Mesendoderm (in vitro differentiated cells): ENCODE measurements around the gene CA10.

Experiments
- DNase-seq: peaks from one replicate; pipeline ENCODE4 v3.0.0; 2013
- H2AK5ac ChIP-seq: 2 replicates; pipeline ENCODE4 v1.6.1; 2013; ENCODE audit warnings: low read length, inconsistent platforms
- H2BK120ac ChIP-seq: 2 replicates; pipeline ENCODE4 v1.6.1; 2013; ENCODE audit warnings: low read depth, mild to moderate bottlenecking, low read length, moderate library complexity, mixed read lengths
- H2BK15ac ChIP-seq: replicated peaks from 2 replicates; pipeline ENCODE4 v1.6.1; 2013; ENCODE audit warnings: low read depth, mild to moderate bottlenecking, moderate library complexity
- H2BK5ac ChIP-seq: 2 replicates; pipeline ENCODE4 v1.6.1; 2013; ENCODE audit warnings: low read length, inconsistent platforms
- H3K18ac ChIP-seq: 2 replicates; pipeline ENCODE4 v1.6.1; 2013; ENCODE audit warnings: mild to moderate bottlenecking, low read length, mixed read lengths
- H3K23ac ChIP-seq: one replicate; pipeline ENCODE4 v1.6.1; 2013; ENCODE audit warnings: low read length
- H3K27ac ChIP-seq: 2 replicates; pipeline ENCODE4 v1.5.1; 2013; ENCODE audit warnings: low read depth, mild to moderate bottlenecking, inconsistent platforms, low read length, moderate library complexity
- H3K27me3 ChIP-seq: 2 replicates; pipeline ENCODE4 v1.6.1; 2013; ENCODE audit warnings: low read length, control low read depth, mild to moderate bottlenecking, inconsistent platforms; ENCODE audit not compliant: insufficient read depth, poor library complexity
- H3K36me3 ChIP-seq: 2 replicates; pipeline ENCODE4 v1.6.1; 2013; ENCODE audit warnings: low read length, inconsistent platforms; ENCODE audit not compliant: control insufficient read depth, insufficient read depth
- H3K4ac ChIP-seq: one replicate; pipeline ENCODE4 v1.6.1; 2013; ENCODE audit warnings: low read depth, mild to moderate bottlenecking, low read length, moderate library complexity
- H3K4me1 ChIP-seq: 2 replicates; pipeline ENCODE4 v1.6.1; 2013; ENCODE audit warnings: low read depth, low read length, inconsistent platforms; ENCODE audit not compliant: control insufficient read depth
- H3K4me2 ChIP-seq: 2 replicates; pipeline ENCODE4 v1.6.1; 2013; ENCODE audit warnings: low read length
- H3K4me3 ChIP-seq: 2 replicates; pipeline ENCODE4 v1.5.1; 2013; ENCODE audit warnings: mild to moderate bottlenecking, low read length
- H3K56ac ChIP-seq: one replicate; pipeline ENCODE4 v1.6.1; 2013; ENCODE audit warnings: low read length
- H3K79me1 ChIP-seq: 2 replicates; pipeline ENCODE4 v1.6.1; 2013; ENCODE audit warnings: low read length, inconsistent platforms
- H3K79me2 ChIP-seq: 2 replicates; pipeline ENCODE4 v1.6.1; 2013; ENCODE audit warnings: mild to moderate bottlenecking, low read length; ENCODE audit not compliant: control insufficient read depth, insufficient read depth
- H3K9ac ChIP-seq: 2 replicates; pipeline ENCODE4 v1.6.1; 2013; ENCODE audit warnings: low read length, inconsistent platforms
- H4K5ac ChIP-seq: one replicate; pipeline ENCODE4 v1.6.1; 2013; ENCODE audit warnings: low read length
- H4K8ac ChIP-seq: one replicate; pipeline ENCODE4 v1.6.1; 2013; ENCODE audit warnings: low read depth, mild to moderate bottlenecking, control low read depth, low read length, moderate library complexity
- WGBS: extraction: QIAGEN DNeasy Blood & Tissue Kit; methylation state at CpG from one replicate; pipeline ENCODE4 v1.1.7; 2013; ENCODE audit warnings: low lambda C conversion rate, missing lambda C conversion rate; ENCODE audit not compliant: insufficient coverage; ENCODE audit errors: extremely low coverage; 5-methylcytosine and 5-hydroxymethylcytosine counted together

Gene CA10

GRCh38 chr17:51668155-51668962 is 490.2 kb downstream of the CA10 start:
- Histone ChIP-seq H2AK5ac (no peak overlapping the region), H2BK120ac (no peak overlapping the region), H3K56ac (no peak overlapping the region), H3K18ac (no peak overlapping the region), H3K79me1 (no peaks in the 10 kb centered on the region), H3K36me3 (no peaks in the 10 kb centered on the region), H3K9ac (no peak overlapping the region), H3K27ac (no peak overlapping the region), H4K5ac (no peak overlapping the region), H3K27me3 (no peaks in the 10 kb centered on the region), H2BK5ac (no peak overlapping the region), H4K8ac (no peak overlapping the region), H3K23ac (no peak overlapping the region), H3K4me2 (no peak overlapping the region), H3K4me3 (no peak overlapping the region), H3K79me2 (no peaks in the 10 kb centered on the region), H3K4ac (no peak overlapping the region), H3K4me1 (no peaks in the 10 kb centered on the region), H2BK15ac (no peak overlapping the region)
- no peak for DNase-seq
- no CpG with 5 or more reads among the region's 21 CpGs for WGBS

- H3K36me3 ChIP-seq, result no peaks in the 10 kb centered on the region
Observed at GRCh38 chr17:51667706-51668083, 490.8 kb downstream of the CA10 start.

GRCh38 chr17:51666971-51667705 is 491.4 kb downstream of the CA10 start:
- H4K8ac ChIP-seq, result no peak overlapping the region
- H3K27ac ChIP-seq, result no peak overlapping the region
- H3K4me1 ChIP-seq, result no peaks in the 10 kb centered on the region
- no peak overlapping the region for H3K4me2 ChIP-seq
- no peak overlapping the region for H3K18ac ChIP-seq
- H3K27me3 ChIP-seq, result no peaks in the 10 kb centered on the region
- no peak overlapping the region for H3K9ac ChIP-seq
- no peak overlapping the region for H2BK5ac ChIP-seq
- H3K79me1 ChIP-seq, result no peaks in the 10 kb centered on the region
- no peak overlapping the region for H3K4me3 ChIP-seq
- no peak overlapping the region for H2AK5ac ChIP-seq
- no peaks in the 10 kb centered on the region for H3K79me2 ChIP-seq
- no peak overlapping the region for H3K56ac ChIP-seq
- WGBS, result no CpG with 5 or more reads among the region's 1 CpG
- no peak overlapping the region for H2BK15ac ChIP-seq
- H3K23ac ChIP-seq, result no peak overlapping the region
- H3K4ac ChIP-seq, result no peak overlapping the region
- H2BK120ac ChIP-seq, result no peak overlapping the region
- H4K5ac ChIP-seq, result no peak overlapping the region
- DNase-seq, result no peak
- no peaks in the 10 kb centered on the region for H3K36me3 ChIP-seq

More at GRCh38 chr17:51667706-51668083, 490.8 kb downstream of the CA10 start:
- no peak for DNase-seq
- no peak overlapping the region for H2BK15ac ChIP-seq
- no peaks in the 10 kb centered on the region for H3K79me1 ChIP-seq
- no peak overlapping the region for H3K4ac ChIP-seq
- H3K4me3 ChIP-seq, result no peak overlapping the region
- H3K9ac ChIP-seq, result no peak overlapping the region
- H3K27ac ChIP-seq, result no peak overlapping the region
- no peak overlapping the region for H3K4me2 ChIP-seq
- H3K56ac ChIP-seq, result no peak overlapping the region
- no peak overlapping the region for H3K18ac ChIP-seq
- no peaks in the 10 kb centered on the region for H3K4me1 ChIP-seq
- H4K5ac ChIP-seq, result no peak overlapping the region
- WGBS, result no CpG with 5 or more reads among the region's 2 CpGs
- H3K79me2 ChIP-seq, result no peaks in the 10 kb centered on the region
- H2AK5ac ChIP-seq, result no peak overlapping the region
- no peak overlapping the region for H4K8ac ChIP-seq
- H2BK120ac ChIP-seq, result no peak overlapping the region
- H3K23ac ChIP-seq, result no peak overlapping the region
- no peak overlapping the region for H2BK5ac ChIP-seq
- no peaks in the 10 kb centered on the region for H3K27me3 ChIP-seq

GRCh38 chr17:51662204-51663056 is 496.1 kb downstream of the CA10 start:
- Histone ChIP-seq H2AK5ac (no peak overlapping the region), H3K18ac (no peak overlapping the region), H3K4ac (no peak overlapping the region), H3K4me2 (no peak overlapping the region), H3K36me3 (no peaks in the 10 kb centered on the region), H3K4me1 (no peaks in the 10 kb centered on the region), H3K27me3 (no peaks in the 10 kb centered on the region), H2BK120ac (no peak overlapping the region), H3K4me3 (no peak overlapping the region), H4K5ac (no peak overlapping the region), H3K79me2 (no peaks in the 10 kb centered on the region), H3K79me1 (no peaks in the 10 kb centered on the region), H2BK15ac (no peak overlapping the region), H4K8ac (no peak overlapping the region), H3K27ac (no peak overlapping the region), H3K9ac (no peak overlapping the region), H3K56ac (no peak overlapping the region), H2BK5ac (no peak overlapping the region), H3K23ac (no peak overlapping the region)
- WGBS, result no CpG with 5 or more reads among the region's 2 CpGs
- no peak for DNase-seq

GRCh38 chr17:51661403-51661802 is 497.1 kb downstream of the CA10 start:
- Histone ChIP-seq H3K4me2 (no peak overlapping the region), H3K4me3 (no peak overlapping the region), H3K4ac (no peak overlapping the region), H3K79me1 (no peaks in the 10 kb centered on the region), H3K27ac (no peak overlapping the region), H2BK5ac (no peak overlapping the region), H3K36me3 (no peaks in the 10 kb centered on the region), H4K5ac (no peak overlapping the region), H2BK15ac (no peak overlapping the region), H3K18ac (no peak overlapping the region), H3K27me3 (no peaks in the 10 kb centered on the region), H3K23ac (no peak overlapping the region), H3K9ac (no peak overlapping the region), H2AK5ac (no peak overlapping the region), H3K56ac (no peak overlapping the region), H2BK120ac (no peak overlapping the region), H3K79me2 (no peaks in the 10 kb centered on the region), H3K4me1 (no peaks in the 10 kb centered on the region), H4K8ac (no peak overlapping the region)
- no CpG with 5 or more reads among the region's 4 CpGs for WGBS
- no peak for DNase-seq
